Heart left ventricle (tissue), 16 donors: ENCODE results near the gene DCAF8. TPM values are rescaled to one million over a fixed set of nuclear protein-coding genes. Genes with fewer than 3 reads are reported as not detected.
"Not testable (repeated sequence)": the region's sequence is repeated elsewhere in the genome, so short reads cannot be mapped to it uniquely, and the experiment has no call there.

ENCODE experiments used
- ATAC-seq, 4 donors: fragments of 200-7000 bp; cut with Tn5 transposase; one replicate each; pipeline ENCODE4 v1.9.1; 2020 to 2022; ENCODE audit warnings: moderate library complexity in 4 of 4, mild to moderate bottlenecking in 3 of 4, moderate number of reproducible peaks in 1 of 4
- DNase-seq, 5 donors: peaks; one replicate each; pipeline ENCODE4 v3.0.0-alpha.2; 2020
- H3K27ac ChIP-seq, 12 donors: fragments of 200-600 bp; sonication (generic) in 4 of 12; one replicate each; pipeline versions ENCODE4 v1.5.0 to v1.8.0; 2016 to 2022; ENCODE audit warnings: mild to moderate bottlenecking in 2 of 12
- H3K27me3 ChIP-seq, 9 donors: fragments of 200-600 bp; sonication (generic) in 2 of 9; one replicate each; pipeline versions ENCODE4 v1.5.1 to v1.8.0; 2016 to 2022; ENCODE audit warnings: mild to moderate bottlenecking in 3 of 9
- H3K36me3 ChIP-seq, 9 donors: fragments of 200-600 bp; sonication (generic) in 2 of 9; one replicate each; pipeline versions ENCODE4 v1.5.0 to v1.8.0; 2018 to 2022; ENCODE audit warnings: mild to moderate bottlenecking in 2 of 9
- H3K4me1 ChIP-seq, 12 donors: fragments of 200-600 bp; sonication (generic) in 4 of 12; one replicate each; pipeline versions ENCODE4 v1.5.0 to v1.8.0; 2016 to 2022; ENCODE audit warnings: mild to moderate bottlenecking in 3 of 12
- H3K4me3 ChIP-seq, 12 donors: fragments of 200-600 bp; sonication (generic) in 4 of 12; one replicate each; pipeline versions ENCODE4 v1.5.0 to v1.8.0; 2017 to 2022; ENCODE audit warnings: mild to moderate bottlenecking in 9 of 12, moderate library complexity in 4 of 12
- H3K9me3 ChIP-seq, 12 donors: fragments of 200-600 bp; sonication (generic) in 4 of 12; one replicate each; pipeline versions ENCODE4 v1.5.0 to v1.8.0; 2016 to 2022; ENCODE audit warnings: mild to moderate bottlenecking in 1 of 12
- POLR2A ChIP-seq, 2 donors: fragments of 450-650 bp; IDR thresholded peaks; one replicate each; pipeline ENCODE4 v1.6.1; 2017; ENCODE audit warnings: antibody characterized with exemption in 2 of 2, mild to moderate bottlenecking in 2 of 2, moderate library complexity in 2 of 2
- WGBS, 4 donors: extraction: QIAGEN DNeasy Blood & Tissue Kit in 2 of 4; methylation state at CpG; one replicate each; pipeline versions ENCODE4 v1.1.5 to v1.1.7; 2013 to 2018; 5-methylcytosine and 5-hydroxymethylcytosine counted together
- intact Hi-C, 10 donors: fragments of 100-400 bp; cut with DNase I; formaldehyde crosslinking; loops; one replicate each; pipeline versions ENCODE4 v1.11.1 to v1.14.2; 2022
- polyA plus RNA-seq, 2 donors: library from polyadenylated mRNA; stranded (reverse); fragments of 200-250 nt; gene quantifications; one replicate each; pipeline ENCODE4 v1.2.3, GENCODE V29; 2013
- total RNA-seq, 9 donors: library from RNA; depleted of rRNA in 2 of 9; stranded (reverse); fragments of >200 nt in 2 of 9; fragmentation: NEBNext Ultra II Directional in 3 of 9; extraction: Animal tissue kit (Norgen Biotek cat#: 25700) in 3 of 9; gene quantifications; one replicate each; pipeline versions ENCODE4 v1.1.0 to v1.2.4, GENCODE V29; 2016 to 2023
- TF ChIP-seq, protein P1 (sequence below), 12 donors: fragments of 200-600 bp; sonication (generic) in 4 of 12; IDR thresholded peaks; one replicate each; pipeline versions ENCODE4 v1.5.0 to v1.8.0; 2018 to 2022; ENCODE audit warnings: antibody characterized with exemption in 12 of 12, mild to moderate bottlenecking in 5 of 12
- donor health status: ischemic (EF 13 %, LVEDD 7.1; RV severe dilation, severe dysfunction).
- donor health status: healthy with polysubstance abuse.
- donor health status: DM: no; HTN: yes; CAD: no.
- donor health status: DM: no; HTN: no; CAD: no.
- donor health status: ischemic (EF 25% LVEDD 6.9; RV normal size, moderate dysfunction).
- donor health status: ischemic (EF 25% LVEDD 5.7; RV mildly dilated, moderate dysfunction).
- donor health status: healthy.
- donor health status: DM: yes; HTN: yes; CAD: no.
- donor health status: ischemic (EF 35%, LVEDD 5.7; RV mildly dilated, moderate dysfunction).
- donor health status: nonischemic (EF 11% LVEDD 7.7; RV severe dilation, severe dysfunction).
- donor health status: DM: yes; HTN: yes; CAD: no.
- donor health status: PGD.
- donor health status: ischemic (EF 29% LVEDD 5.4; RV normal size, mild dysfunction).
- donor health status: nonischemic (EF 23%, LVEDD 6.1; RV moderate dilation, normal function).

Gene DCAF8
- total and polyA plus RNA-seq, 11 donors, result 78.4 to 161 (median 128) TPM

DNA sequence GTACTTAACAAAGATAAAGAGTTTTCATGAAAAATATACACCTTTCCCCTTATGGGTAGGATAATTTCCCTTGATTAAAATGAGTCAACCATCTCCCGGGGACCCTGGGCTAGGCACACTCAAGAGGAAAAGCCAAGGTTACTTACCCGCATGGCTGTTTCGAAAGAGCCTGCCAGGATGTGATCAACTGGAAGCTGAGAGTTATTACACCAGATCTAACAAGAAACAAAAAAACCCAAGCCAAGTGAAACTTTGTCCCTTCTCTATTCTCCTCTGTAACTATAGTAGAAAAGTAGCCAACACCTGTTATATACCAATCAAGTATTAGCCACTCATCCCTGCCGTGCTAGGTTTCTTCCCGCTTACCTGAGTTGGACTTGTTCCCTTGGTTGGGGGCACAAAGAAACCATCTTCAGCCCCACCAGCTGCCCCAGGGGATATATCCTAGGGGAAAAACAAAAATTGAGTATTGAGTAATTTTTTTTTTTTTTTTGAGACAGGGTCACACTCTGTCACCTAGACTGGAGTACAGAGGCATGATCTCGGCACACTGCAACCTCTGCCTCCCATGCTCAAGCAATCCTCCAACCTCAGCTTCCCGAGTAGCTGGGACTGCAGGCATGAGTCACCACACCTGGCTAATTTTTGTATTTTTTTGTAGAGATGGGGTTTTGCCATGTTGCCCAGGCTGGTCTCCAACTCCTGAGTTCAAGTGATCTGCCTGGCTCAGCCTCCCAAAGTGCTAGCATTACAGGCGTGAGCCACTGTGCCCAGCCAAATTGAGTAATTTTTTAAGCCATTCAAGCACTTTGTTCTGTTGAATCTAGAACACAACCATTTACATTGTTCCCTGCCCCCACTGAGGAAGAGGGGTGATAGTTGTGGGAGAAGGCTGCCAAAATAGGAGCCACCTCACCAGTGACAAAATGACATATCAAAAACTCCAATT, 30.9 kb upstream of the DCAF8 start:
- Histone ChIP-seq H3K9me3 (no peaks in the 10 kb centered on the region), H3K4me1 (peaks cover 0 to 5% (median 0%) of the 10 kb centered on the region in 12 donors), H3K27me3 (no peaks in the 10 kb centered on the region), H3K36me3 (peaks cover 11 to 100% (median 99%) of the 10 kb centered on the region in 9 donors), H3K27ac (no peak overlapping the region), H3K4me3 (no peak overlapping the region)
- no peak for TF ChIP-seq POLR2A (IDR thresholded peaks at IDR 0.05)
- TF ChIP-seq, protein P1, sequence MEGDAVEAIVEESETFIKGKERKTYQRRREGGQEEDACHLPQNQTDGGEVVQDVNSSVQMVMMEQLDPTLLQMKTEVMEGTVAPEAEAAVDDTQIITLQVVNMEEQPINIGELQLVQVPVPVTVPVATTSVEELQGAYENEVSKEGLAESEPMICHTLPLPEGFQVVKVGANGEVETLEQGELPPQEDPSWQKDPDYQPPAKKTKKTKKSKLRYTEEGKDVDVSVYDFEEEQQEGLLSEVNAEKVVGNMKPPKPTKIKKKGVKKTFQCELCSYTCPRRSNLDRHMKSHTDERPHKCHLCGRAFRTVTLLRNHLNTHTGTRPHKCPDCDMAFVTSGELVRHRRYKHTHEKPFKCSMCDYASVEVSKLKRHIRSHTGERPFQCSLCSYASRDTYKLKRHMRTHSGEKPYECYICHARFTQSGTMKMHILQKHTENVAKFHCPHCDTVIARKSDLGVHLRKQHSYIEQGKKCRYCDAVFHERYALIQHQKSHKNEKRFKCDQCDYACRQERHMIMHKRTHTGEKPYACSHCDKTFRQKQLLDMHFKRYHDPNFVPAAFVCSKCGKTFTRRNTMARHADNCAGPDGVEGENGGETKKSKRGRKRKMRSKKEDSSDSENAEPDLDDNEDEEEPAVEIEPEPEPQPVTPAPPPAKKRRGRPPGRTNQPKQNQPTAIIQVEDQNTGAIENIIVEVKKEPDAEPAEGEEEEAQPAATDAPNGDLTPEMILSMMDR (IDR thresholded peaks at IDR 0.05), result no peak
- intact Hi-C loops, result loop anchor here in 5 of 10 donors (2.0 to 5.0 kb wide), 4 partner anchors 76 to 196 kb away; partner anchors contain the start of genes CASQ1 (in 4 of the 5) and IGSF8 (in 1 of the 5)
- WGBS, 4 donors, result 88 to 90% (median 89%) methylated on average over 8 of the region's 8 CpGs
- ATAC-seq, result no peak
- no peak for DNase-seq

DNA sequence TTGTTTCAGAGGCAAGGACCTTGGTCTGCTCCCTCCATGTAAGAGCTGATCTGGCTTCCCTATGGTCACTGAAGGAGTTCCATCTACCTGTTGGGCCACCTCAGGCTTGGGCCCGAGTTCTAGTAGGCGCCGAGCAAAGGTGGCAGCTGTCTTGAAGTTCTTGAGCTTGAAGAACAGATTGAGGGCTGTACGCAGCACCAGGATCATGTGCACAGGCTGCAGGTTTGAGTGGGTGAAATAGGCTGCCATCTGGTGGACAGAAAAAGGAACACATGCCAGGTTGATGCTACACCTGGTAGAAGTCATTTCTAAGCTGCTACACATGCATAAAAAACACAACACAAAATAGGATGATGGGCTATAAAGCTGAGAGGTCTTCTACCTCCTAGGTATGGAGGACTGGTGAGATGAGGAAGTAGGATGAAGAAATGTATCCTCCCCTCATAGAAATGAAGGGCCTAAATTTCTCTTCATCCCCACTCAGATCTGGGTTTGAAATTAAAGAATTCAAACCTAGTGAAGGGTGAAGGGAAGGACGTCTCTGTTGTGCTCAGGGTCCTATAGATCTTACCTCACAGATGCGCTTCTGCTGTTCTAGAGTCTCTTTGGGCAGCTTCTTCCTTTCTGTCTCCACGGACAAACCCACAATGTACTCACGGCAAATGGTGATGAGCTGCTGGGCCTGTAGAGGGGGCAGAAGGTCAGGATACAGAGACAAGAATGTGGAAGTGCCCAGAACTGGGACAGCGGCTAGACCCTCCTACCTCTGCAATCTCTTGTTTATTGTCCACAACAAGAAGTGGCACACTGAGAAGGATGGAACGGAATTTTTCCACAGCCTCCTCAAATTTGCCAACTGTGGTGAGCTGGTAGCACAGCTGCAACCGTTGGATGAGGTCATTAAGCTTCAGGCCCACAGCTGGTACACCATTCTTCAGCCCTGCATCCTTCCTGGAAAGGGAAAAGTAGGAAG, 29.2 kb upstream of the DCAF8 start:
- ATAC-seq (peak; percentile 73 to 90 (median 82)), DNase-seq (peak in 4 of 5 donors; percentile 44 to 60 (median 53))
- H3K27me3 ChIP-seq, result no peaks in the 10 kb centered on the region
- peak overlapping the region in 1 of 12 donors; percentile 32 for H3K27ac ChIP-seq
- peaks cover 11 to 89% (median 86%) of the 10 kb centered on the region in 9 donors for H3K36me3 ChIP-seq
- H3K9me3 ChIP-seq, result no peaks in the 10 kb centered on the region
- WGBS, 4 donors, result 35 to 46% (median 43%) methylated on average over 11 of the region's 11 CpGs
- no peak overlapping the region for H3K4me3 ChIP-seq
- peaks cover 0 to 5% (median 0%) of the 10 kb centered on the region in 12 donors for H3K4me1 ChIP-seq
- TF ChIP-seq POLR2A (IDR thresholded peaks at IDR 0.05), result no peak
- TF ChIP-seq, protein P1 (IDR thresholded peaks at IDR 0.05), result peak; percentile 62 to 86 (median 78)
- intact Hi-C loops, result loop anchor here in 9 of 10 donors (1.0 to 5.0 kb wide), 7 partner anchors 74 to 194 kb away; partner anchors contain the start of genes CASQ1 (in 4 of the 9) and IGSF8 (in 1 of the 9)

DNA sequence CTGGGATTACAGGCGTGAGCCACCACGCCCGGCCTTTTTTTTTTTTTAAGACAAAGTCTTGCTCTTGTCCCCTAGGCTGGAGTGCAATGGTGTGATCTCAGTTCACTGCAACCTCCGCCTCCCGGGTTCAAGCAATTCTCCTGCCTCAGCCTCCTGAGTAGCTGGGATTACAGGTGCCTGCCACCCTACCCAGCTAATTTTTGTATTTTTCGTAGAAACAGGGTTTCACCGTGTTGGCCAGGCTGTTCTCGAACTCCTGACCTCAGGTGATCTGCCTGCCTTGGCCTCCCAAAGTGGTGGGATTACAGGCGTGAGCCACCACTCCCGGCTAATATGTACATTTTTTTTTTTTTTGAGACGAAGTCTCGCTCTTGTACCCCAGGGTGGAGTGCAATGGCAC, 25.4 kb upstream of the DCAF8 start:
- not testable (repeated sequence) for ATAC-seq, DNase-seq, H3K27me3 ChIP-seq, H3K27ac ChIP-seq, H3K9me3 ChIP-seq, H3K4me3 ChIP-seq
- H3K4me1 ChIP-seq, result peaks cover 0 to 27% (median 18%) of the 10 kb centered on the region in 12 donors
- peaks cover 8 to 58% (median 50%) of the 10 kb centered on the region in 9 donors for H3K36me3 ChIP-seq
- WGBS, 4 donors, result 93 to 96% (median 95%) methylated on average over 12 of the region's 12 CpGs
- intact Hi-C loops, result loop anchor here in 3 of 10 donors (5.0 kb wide), 3 partner anchors 55 to 190 kb away; partner anchors contain the start of genes COPA (in 1 of the 3), IGSF8 (in 1 of the 3) and NCSTN (in 1 of the 3)

DNA sequence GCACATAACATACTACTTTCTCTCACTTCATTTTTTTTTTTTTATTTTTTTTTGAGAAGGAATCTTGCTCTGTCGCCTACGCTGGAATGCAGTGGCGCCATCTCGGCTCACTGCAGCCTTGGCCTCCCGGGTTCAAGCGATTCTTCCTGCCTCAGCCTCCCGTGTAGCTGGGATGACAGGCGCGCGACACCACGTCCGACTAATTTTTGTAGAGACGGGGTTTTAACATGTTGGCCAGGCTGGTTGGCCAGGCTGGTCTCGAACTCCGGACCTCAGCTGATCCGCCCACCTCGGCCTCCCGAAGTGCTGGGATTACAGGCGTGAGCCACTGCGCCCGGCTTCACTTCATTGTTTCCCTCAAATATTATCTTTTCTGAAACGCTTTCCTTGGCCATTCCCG, 23.2 kb upstream of the DCAF8 start:
- Histone ChIP-seq H3K27ac (no peak overlapping the region), H3K27me3 (no peaks in the 10 kb centered on the region), H3K9me3 (no peaks in the 10 kb centered on the region), H3K36me3 (peaks cover 0 to 58% (median 50%) of the 10 kb centered on the region in 9 donors), H3K4me1 (peaks cover 0 to 25% (median 18%) of the 10 kb centered on the region in 12 donors), H3K4me3 (peak overlapping the region in 11 of 12 donors; percentile 76 to 98 (median 82))
- TF ChIP-seq, protein P1 (IDR thresholded peaks at IDR 0.05), result no peak
- TF ChIP-seq POLR2A (IDR thresholded peaks at IDR 0.05), result no peak
- intact Hi-C loops, result loop anchor here in 4 of 10 donors (2.0 to 5.0 kb wide), 4 partner anchors 23 to 188 kb away; partner anchors contain the start of genes DCAF8 (in 2 of the 4), COPA (in 1 of the 4), IGSF8 (in 1 of the 4) and NCSTN (in 1 of the 4)
- ATAC-seq, result no peak
- WGBS, 4 donors, result 75 to 84% (median 81%) methylated on average over 23 of the region's 23 CpGs
- peak in 1 of 5 donors; percentile 53 for DNase-seq
